Stomach (tissue), 8 donors: ENCODE data around the gene LRP4. TPM values are rescaled to one million over a fixed set of nuclear protein-coding genes. Genes with fewer than 3 reads are reported as not detected.

Experiments
- polyA plus RNA-seq, 3 donors: library from polyadenylated mRNA; stranded (reverse); fragments of 200-250 nt; gene quantifications; one replicate each; pipeline ENCODE4 v1.2.3, GENCODE V29; 2013
- total RNA-seq, 5 donors: library from RNA; depleted of rRNA; stranded (reverse); fragments of >200 nt; gene quantifications; one replicate each; pipeline versions ENCODE4 v1.1.0 to v1.2.3, GENCODE V29; 2014 to 2016
- donor health status: healthy with polysubstance abuse.
- donor health status: Bipolar disorder and iron deficiency.
- donor health status: healthy.

The LRP4 gene
- total and polyA plus RNA-seq, 8 donors = 2.0 to 29.2 (median 7.0) TPM

Other genes starting within 250 kb of the LRP4 start
- gene ARHGAP1, start 217.9 kb downstream of the LRP4 start, total RNA-seq = 10 to 100 TPM; 21.1 to 82.9 (median 35.6) TPM
- gene ARHGAP1, start 217.9 kb downstream of the LRP4 start, polyA plus RNA-seq = 10 to 100 TPM; 21.2 to 29.3 (median 28.0) TPM
- gene ZNF408, start 217.5 kb downstream of the LRP4 start, total RNA-seq = 10 to 100 TPM in 2 of 5 donors, 1 to 10 TPM in 3; 5.5 to 14.6 (median 6.5) TPM
- gene ZNF408, start 217.5 kb downstream of the LRP4 start, polyA plus RNA-seq = 1 to 10 TPM; 7.2 to 8.6 (median 7.6) TPM
- under 1 TPM in 1 of 5 donors, not detected in 4; 0.92 TPM for gene F2, start 199.3 kb downstream of the LRP4 start, total RNA-seq
- gene F2, start 199.3 kb downstream of the LRP4 start, polyA plus RNA-seq = under 1 TPM in 2 of 3 donors, not detected in 1; 0.19 to 0.33 TPM
- 100 to 1,000 TPM in 2 of 5 donors, 10 to 100 TPM in 3; 35.4 to 327 (median 58.9) TPM for gene CKAP5, start 72.3 kb downstream of the LRP4 start, total RNA-seq
- 1 to 10 TPM; 7.3 to 8.0 (median 7.6) TPM for gene CKAP5, start 72.3 kb downstream of the LRP4 start, polyA plus RNA-seq
- 100 to 1,000 TPM in 1 of 5 donors, 10 to 100 TPM in 4; 32.7 to 146 (median 46.6) TPM for gene CSTPP1, start 18.2 kb upstream of the LRP4 start, total RNA-seq
- gene CSTPP1, start 18.2 kb upstream of the LRP4 start, polyA plus RNA-seq = 10 to 100 TPM; 16.4 to 26.0 (median 20.5) TPM